ENCODE data around the gene MRPL14.

MRPL14 gene

GRCh38 chr6:44078827-44079671, 48.2 kb downstream of the MRPL14 start:
- peak; percentile 81 for DNase-seq (ENCODE audit: low spot score)

- DNase-seq (ENCODE audit: low spot score) = no peak
Observed at GRCh38 chr6:44078219-44078826, 48.9 kb downstream of the MRPL14 start.

- no peak for DNase-seq (ENCODE audit: low spot score)
Observed at GRCh38 chr6:44077214-44077946, 49.9 kb downstream of the MRPL14 start.

GRCh38 chr6:44076356-44077213, 50.7 kb downstream of the MRPL14 start:
- peak; percentile 46 for DNase-seq (ENCODE audit: low spot score)

GRCh38 chr6:44075647-44076355, 51.5 kb downstream of the MRPL14 start:
- no peak for DNase-seq (ENCODE audit: low spot score)

- DNase-seq (ENCODE audit: low spot score) = no peak
Observed at GRCh38 chr6:44074813-44075646, 52.2 kb downstream of the MRPL14 start.

GRCh38 chr6:44074439-44074812, 52.8 kb downstream of the MRPL14 start:
- peak; percentile 82 for DNase-seq (ENCODE audit: low spot score)

- peak; percentile 40 for DNase-seq (ENCODE audit: low spot score)
Observed at GRCh38 chr6:44073612-44074438, 53.4 kb downstream of the MRPL14 start.

GRCh38 chr6:44072959-44073611, 54.2 kb downstream of the MRPL14 start:
- peak; percentile 99 for DNase-seq (ENCODE audit: low spot score)

- no peak for DNase-seq (ENCODE audit: low spot score)
Observed at GRCh38 chr6:44072452-44072958, 54.7 kb downstream of the MRPL14 start.

- peak; percentile 83 for DNase-seq (ENCODE audit: low spot score)
Observed at GRCh38 chr6:44071670-44072451, 55.4 kb downstream of the MRPL14 start.

- no peak for DNase-seq (ENCODE audit: low spot score)
Observed at GRCh38 chr6:44068607-44069296, 58.5 kb downstream of the MRPL14 start.

GRCh38 chr6:44067173-44068139, 59.8 kb downstream of the MRPL14 start:
- DNase-seq (ENCODE audit: low spot score) = no peak

- DNase-seq (ENCODE audit: low spot score) = no peak
Observed at GRCh38 chr6:44066394-44067172, 60.7 kb downstream of the MRPL14 start.

- DNase-seq (ENCODE audit: low spot score) = no peak
Observed at GRCh38 chr6:44065443-44066140, 61.7 kb downstream of the MRPL14 start.
